Panc1 (cell line): ENCODE data around the gene TMEM61. TPM values are rescaled to one million over a fixed set of nuclear protein-coding genes. Genes with fewer than 3 reads are reported as not detected.
A peak's percentile ranks its signal among the peaks of the same experiment; 100 is the strongest.

Experiments
- ATAC-seq: fragments of 200-7000 bp; cut with Tn5 transposase; 2 replicates; pipeline ENCODE4 v1.9.1; 2020; ENCODE audit warnings: mild to moderate bottlenecking, moderate library complexity
- BruUV-seq: library from RNA; stranded (reverse); fragments of 400-500 nt; replicated peaks from 2 replicates; lab custom pipeline; 2021; lab: Mats Ljungman, UMichigan
- CTCF ChIA-PET: fragments of 300-600 bp; sonication (Branson Sonifier 250); formaldehyde crosslinking; loops from one replicate; lab custom pipeline; 2022; ENCODE audit warnings: antibody characterized with exemption; lab: Charles Lee
- POLR2A ChIA-PET: fragments of 300-600 bp; sonication (Branson Sonifier 250); formaldehyde crosslinking; loops from one replicate; lab custom pipeline; 2022; ENCODE audit warnings: antibody characterized with exemption; lab: Charles Lee
- DNase-seq: peaks from one replicate; pipeline ENCODE4 v3.0.0-alpha.2; 2010; ENCODE audit warnings: low read depth, low spot score
- H3K27ac ChIP-seq: 2 replicates; pipeline ENCODE4 v1.5.1; 2011; ENCODE audit warnings: mild to moderate bottlenecking, low read length, inconsistent platforms
- H3K27me3 ChIP-seq: fragments of 200-500 bp; sonication (Bioruptor generic); 2 replicates; pipeline ENCODE4 v1.6.0; 2014; ENCODE audit warnings: low read length, inconsistent platforms; ENCODE audit not compliant: control insufficient read depth, insufficient read depth
- H3K36me3 ChIP-seq: fragments of 200-500 bp; sonication (Bioruptor generic); 2 replicates; pipeline ENCODE4 v1.5.1; 2014; ENCODE audit warnings: inconsistent platforms, mild to moderate bottlenecking, low read length, moderate library complexity; ENCODE audit not compliant: control insufficient read depth, insufficient read depth
- H3K4me1 ChIP-seq: 2 replicates; pipeline ENCODE4 v1.5.1; 2011; ENCODE audit warnings: inconsistent platforms, mild to moderate bottlenecking, low read length, moderate library complexity; ENCODE audit not compliant: control insufficient read depth, insufficient read depth
- H3K4me3 ChIP-seq, 2 experiments: 2 replicates each; pipeline ENCODE4 v1.5.1; 2011 to 2012; ENCODE audit warnings: low read depth in 2 of 2, low read length in 2 of 2, mild to moderate bottlenecking in 2 of 2, inconsistent platforms in 1 of 2, moderate library complexity in 1 of 2
- H3K9me3 ChIP-seq: fragments of 200-500 bp; sonication (Bioruptor generic); 2 replicates; pipeline ENCODE4 v1.5.1; 2014; ENCODE audit warnings: low read depth, mild to moderate bottlenecking, inconsistent platforms, low read length, moderate library complexity; ENCODE audit not compliant: control insufficient read depth, insufficient read depth
- SIN3A ChIP-seq: IDR thresholded peaks from 2 replicates; pipeline ENCODE4 v1.6.1; 2012; ENCODE audit warnings: low read depth, mild to moderate bottlenecking, low read length, moderate library complexity, borderline replicate concordance; ENCODE audit not compliant: insufficient read depth
- in situ Hi-C: cut with HindIII; loops from 2 replicates; pipeline ENCODE4 v1.10.0; 2016; ENCODE audit warnings: low sequenced_read_pairs, low pct_unique_long_range_greater_than_20kb
- intact Hi-C: fragments of 100-400 bp; cut with micrococcal nuclease; formaldehyde crosslinking; loops from one replicate; pipeline ENCODE4 v1.10.0; 2022; ENCODE audit not compliant: unreplicated experiment
- total RNA-seq: library from RNA; stranded (reverse); gene quantifications from one replicate; pipeline ENCODE4 v1.2.1, GENCODE V29; 2021; ENCODE audit not compliant: unreplicated experiment
- TF ChIP-seq, protein P1 (sequence below), 2 experiments: IDR thresholded peaks; 2 replicates each; pipeline ENCODE4 v1.6.1; 2011 to 2012; ENCODE audit warnings: low read depth in 2 of 2, control low read depth in 1 of 2, low read length in 1 of 2, mild to moderate bottlenecking in 1 of 2, moderate library complexity in 1 of 2; ENCODE audit not compliant: insufficient read depth in 1 of 2
- TF ChIP-seq, protein P2 (sequence below): fragments of 450-650 bp; IDR thresholded peaks from 2 replicates; pipeline ENCODE4 v1.5.1; 2017; ENCODE audit warnings: mild to moderate bottlenecking

The TMEM61 gene
- total RNA-seq, 1 experiment from 2014 or later: not detected

DNA sequence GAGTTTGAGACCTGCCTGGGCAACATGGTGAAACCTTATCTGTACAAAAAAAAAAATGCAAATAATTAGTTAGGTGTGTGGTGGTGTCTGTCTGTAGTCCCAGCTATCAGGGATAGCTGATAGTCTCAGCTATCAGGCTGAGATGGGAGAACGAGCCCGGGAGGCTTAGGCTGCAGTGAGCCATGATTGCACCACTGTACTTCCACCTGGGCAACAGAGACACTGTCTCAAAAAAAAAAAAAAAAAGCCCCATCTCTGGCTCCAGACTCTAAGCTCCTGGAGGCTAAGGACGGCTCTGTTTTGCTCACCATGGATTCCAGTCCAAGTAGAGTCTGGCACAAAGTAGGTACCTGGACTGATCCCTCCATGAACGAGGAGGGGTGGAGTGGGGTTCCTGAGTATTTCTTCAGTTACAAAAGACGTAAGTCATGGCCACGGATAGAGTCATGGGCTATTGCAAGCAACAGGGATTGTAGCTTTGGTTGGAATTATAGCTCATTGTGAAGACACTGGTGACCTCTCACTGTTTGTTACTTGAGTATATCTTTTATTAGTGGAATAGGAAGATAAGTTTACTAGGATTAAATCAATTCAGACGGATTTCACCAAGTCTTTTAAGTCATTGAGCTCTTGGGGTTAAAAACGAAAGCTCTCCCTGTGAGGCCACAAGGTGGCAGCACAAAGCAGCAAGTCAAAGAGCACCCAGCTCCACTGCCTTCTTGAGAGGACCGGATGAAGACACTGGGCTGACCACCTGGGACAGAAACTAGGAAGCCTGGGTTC, 35.6 kb upstream of the TMEM61 start:
- intact Hi-C loops: loop anchor here (1.0 kb wide), 1 partner anchor 52 kb away; no protein-coding TSS in a partner anchor
- no peak for TF ChIP-seq SIN3A
- TF ChIP-seq, protein P1, sequence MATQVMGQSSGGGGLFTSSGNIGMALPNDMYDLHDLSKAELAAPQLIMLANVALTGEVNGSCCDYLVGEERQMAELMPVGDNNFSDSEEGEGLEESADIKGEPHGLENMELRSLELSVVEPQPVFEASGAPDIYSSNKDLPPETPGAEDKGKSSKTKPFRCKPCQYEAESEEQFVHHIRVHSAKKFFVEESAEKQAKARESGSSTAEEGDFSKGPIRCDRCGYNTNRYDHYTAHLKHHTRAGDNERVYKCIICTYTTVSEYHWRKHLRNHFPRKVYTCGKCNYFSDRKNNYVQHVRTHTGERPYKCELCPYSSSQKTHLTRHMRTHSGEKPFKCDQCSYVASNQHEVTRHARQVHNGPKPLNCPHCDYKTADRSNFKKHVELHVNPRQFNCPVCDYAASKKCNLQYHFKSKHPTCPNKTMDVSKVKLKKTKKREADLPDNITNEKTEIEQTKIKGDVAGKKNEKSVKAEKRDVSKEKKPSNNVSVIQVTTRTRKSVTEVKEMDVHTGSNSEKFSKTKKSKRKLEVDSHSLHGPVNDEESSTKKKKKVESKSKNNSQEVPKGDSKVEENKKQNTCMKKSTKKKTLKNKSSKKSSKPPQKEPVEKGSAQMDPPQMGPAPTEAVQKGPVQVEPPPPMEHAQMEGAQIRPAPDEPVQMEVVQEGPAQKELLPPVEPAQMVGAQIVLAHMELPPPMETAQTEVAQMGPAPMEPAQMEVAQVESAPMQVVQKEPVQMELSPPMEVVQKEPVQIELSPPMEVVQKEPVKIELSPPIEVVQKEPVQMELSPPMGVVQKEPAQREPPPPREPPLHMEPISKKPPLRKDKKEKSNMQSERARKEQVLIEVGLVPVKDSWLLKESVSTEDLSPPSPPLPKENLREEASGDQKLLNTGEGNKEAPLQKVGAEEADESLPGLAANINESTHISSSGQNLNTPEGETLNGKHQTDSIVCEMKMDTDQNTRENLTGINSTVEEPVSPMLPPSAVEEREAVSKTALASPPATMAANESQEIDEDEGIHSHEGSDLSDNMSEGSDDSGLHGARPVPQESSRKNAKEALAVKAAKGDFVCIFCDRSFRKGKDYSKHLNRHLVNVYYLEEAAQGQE (IDR thresholded peaks at IDR 0.05; ENCODE audit: insufficient read depth in 1 of 2, low read depth in 2 of 2, low read length in 1 of 2): no peak
- TF ChIP-seq, protein P2, sequence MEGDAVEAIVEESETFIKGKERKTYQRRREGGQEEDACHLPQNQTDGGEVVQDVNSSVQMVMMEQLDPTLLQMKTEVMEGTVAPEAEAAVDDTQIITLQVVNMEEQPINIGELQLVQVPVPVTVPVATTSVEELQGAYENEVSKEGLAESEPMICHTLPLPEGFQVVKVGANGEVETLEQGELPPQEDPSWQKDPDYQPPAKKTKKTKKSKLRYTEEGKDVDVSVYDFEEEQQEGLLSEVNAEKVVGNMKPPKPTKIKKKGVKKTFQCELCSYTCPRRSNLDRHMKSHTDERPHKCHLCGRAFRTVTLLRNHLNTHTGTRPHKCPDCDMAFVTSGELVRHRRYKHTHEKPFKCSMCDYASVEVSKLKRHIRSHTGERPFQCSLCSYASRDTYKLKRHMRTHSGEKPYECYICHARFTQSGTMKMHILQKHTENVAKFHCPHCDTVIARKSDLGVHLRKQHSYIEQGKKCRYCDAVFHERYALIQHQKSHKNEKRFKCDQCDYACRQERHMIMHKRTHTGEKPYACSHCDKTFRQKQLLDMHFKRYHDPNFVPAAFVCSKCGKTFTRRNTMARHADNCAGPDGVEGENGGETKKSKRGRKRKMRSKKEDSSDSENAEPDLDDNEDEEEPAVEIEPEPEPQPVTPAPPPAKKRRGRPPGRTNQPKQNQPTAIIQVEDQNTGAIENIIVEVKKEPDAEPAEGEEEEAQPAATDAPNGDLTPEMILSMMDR: peak; percentile 89
- Histone ChIP-seq H3K4me1 (no peaks in the 10 kb centered on the region), H3K4me3 (no peak overlapping the region), H3K9me3 (no peaks in the 10 kb centered on the region), H3K36me3 (no peaks in the 10 kb centered on the region), H3K27me3 (no peaks in the 10 kb centered on the region), H3K27ac (no peak overlapping the region)
- peak; percentile 47 for DNase-seq
- CTCF ChIA-PET: interaction anchor here (0.6 to 2.4 kb wide), 13 partner anchors 11 to 129 kb away, joined by 3 to 30 read pairs (median 4); no protein-coding TSS in a partner anchor
- BruUV-seq: no TSS peak
- POLR2A ChIA-PET: interaction anchor here (0.6 kb wide), 1 partner anchor 483 kb away, joined by 4 read pairs; no protein-coding TSS in a partner anchor
- ATAC-seq: peak; percentile 85
- in situ Hi-C loops: no loop called here

DNA sequence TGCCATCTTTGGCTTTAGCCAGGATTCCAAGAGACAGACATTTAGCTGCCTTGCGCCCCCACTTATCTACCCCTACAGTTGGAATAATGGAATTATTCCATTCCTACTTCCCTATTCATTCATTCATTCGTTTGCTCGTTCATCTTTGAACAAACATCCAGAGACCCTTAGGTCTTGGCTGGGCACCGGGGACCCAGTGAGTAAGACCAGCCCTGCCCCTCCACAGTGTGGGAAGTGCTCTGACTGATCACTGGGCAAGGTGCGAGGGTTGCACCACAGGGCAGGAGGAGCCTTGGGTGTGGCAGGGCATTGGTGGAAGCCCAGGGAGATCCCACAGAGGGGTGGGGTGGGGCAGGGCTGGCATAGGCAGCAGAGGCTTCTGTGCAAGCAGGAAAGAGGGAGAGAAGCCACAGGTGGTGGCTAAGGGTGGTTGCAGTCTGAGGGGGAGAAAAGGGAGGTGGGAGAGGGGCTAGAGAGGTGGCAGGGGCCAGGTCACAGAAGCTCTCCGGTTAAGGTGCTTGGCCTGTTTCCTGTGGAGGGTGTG, 35.0 kb upstream of the TMEM61 start:
- Histone ChIP-seq H3K36me3 (no peaks in the 10 kb centered on the region), H3K4me3 (no peak overlapping the region), H3K27me3 (no peaks in the 10 kb centered on the region), H3K27ac (no peak overlapping the region), H3K9me3 (no peaks in the 10 kb centered on the region), H3K4me1 (peaks cover 5% of the 10 kb centered on the region; the same call in 1 of the 2 replicates)
- POLR2A ChIA-PET: interaction anchor here (0.6 kb wide), 1 partner anchor 484 kb away, joined by 4 read pairs; no protein-coding TSS in a partner anchor
- in situ Hi-C loops: no loop called here
- TF ChIP-seq, protein P2: peak; percentile 63
- TF ChIP-seq, protein P1 (IDR thresholded peaks at IDR 0.05; ENCODE audit: insufficient read depth in 1 of 2, low read depth in 2 of 2, low read length in 1 of 2): no peak
- TF ChIP-seq SIN3A: no peak
- CTCF ChIA-PET: interaction anchor here (0.6 to 2.4 kb wide), 13 partner anchors 10 to 128 kb away, joined by 3 to 30 read pairs (median 4); partner anchors contain the start of gene BSND
- intact Hi-C loops: loop anchor here (1.0 kb wide), 1 partner anchor 51 kb away; no protein-coding TSS in a partner anchor
- BruUV-seq: no TSS peak
- ATAC-seq (no peak), DNase-seq (no peak)
